Fibroblast of lung (primary cell): ENCODE results near the gene PNMA1. TPM values are rescaled to one million over a fixed set of nuclear protein-coding genes. Genes with fewer than 3 reads are reported as not detected.
A peak's percentile ranks its signal among the peaks of the same experiment; 100 is the strongest.

Experiments
- DNase-seq, 2 donors: peaks; one replicate each; pipeline versions ENCODE4 v3.0.0 to v3.0.0-alpha.2; 2010; ENCODE audit warnings: low read depth in 2 of 2
- H2AFZ ChIP-seq: 2 replicates; pipeline ENCODE4 v1.5.1; 2012; ENCODE audit warnings: low read length, control low read depth, inconsistent platforms
- H3K27ac ChIP-seq: 2 replicates; pipeline ENCODE4 v1.5.1; 2011; ENCODE audit warnings: low read length, control low read depth; ENCODE audit not compliant: insufficient read depth
- H3K27me3 ChIP-seq: 2 replicates; pipeline ENCODE4 v1.5.1; 2011; ENCODE audit warnings: mild to moderate bottlenecking, low read length; ENCODE audit not compliant: control insufficient read depth, insufficient read depth
- H3K36me3 ChIP-seq: 2 replicates; pipeline ENCODE4 v1.5.1; 2011; ENCODE audit warnings: low read length; ENCODE audit not compliant: control insufficient read depth, insufficient read depth
- H3K4me1 ChIP-seq: 2 replicates; pipeline ENCODE4 v1.5.1; 2011; ENCODE audit warnings: low read length; ENCODE audit not compliant: control insufficient read depth, insufficient read depth; ENCODE audit errors: extremely low read depth
- H3K4me2 ChIP-seq: 2 replicates; pipeline ENCODE4 v1.5.1; 2011; ENCODE audit warnings: low read length, control low read depth; ENCODE audit not compliant: insufficient read depth; ENCODE audit errors: extremely low read depth
- H3K4me3 ChIP-seq, 4 experiments: fragments of 200-600 bp in 1 of 4; sonication (generic) in 1 of 4; replicated peaks in 1 of 4; 2 replicates each; pipeline ENCODE4 v1.5.1; 2011 to 2016; ENCODE audit warnings: low read length in 4 of 4, low read depth in 3 of 4, mild to moderate bottlenecking in 3 of 4, control low read depth in 2 of 4, inconsistent platforms in 1 of 4, mixed read lengths in 1 of 4; ENCODE audit not compliant: insufficient read depth in 1 of 4; ENCODE audit errors: control extremely low read depth in 1 of 4
- H3K79me2 ChIP-seq: 2 replicates; pipeline ENCODE4 v1.5.1; 2012; ENCODE audit warnings: mild to moderate bottlenecking, low read length, inconsistent platforms; ENCODE audit not compliant: control insufficient read depth, insufficient read depth
- H3K9ac ChIP-seq: 2 replicates; pipeline ENCODE4 v1.5.1; 2011; ENCODE audit warnings: mild to moderate bottlenecking, low read length, control low read depth; ENCODE audit not compliant: insufficient read depth
- H3K9me3 ChIP-seq: 2 replicates; pipeline ENCODE4 v1.5.1; 2012; ENCODE audit warnings: low read depth, low read length; ENCODE audit not compliant: control insufficient read depth, insufficient read depth
- H4K20me1 ChIP-seq: 2 replicates; pipeline ENCODE4 v1.5.1; 2011; ENCODE audit warnings: low read length; ENCODE audit not compliant: control insufficient read depth, insufficient read depth; ENCODE audit errors: extremely low read depth
- EZH2 ChIP-seq: IDR thresholded peaks from 2 replicates; pipeline ENCODE4 v1.5.1; 2012; ENCODE audit warnings: low read length, control low read depth, mild to moderate bottlenecking; ENCODE audit errors: missing control alignments
- polyA plus RNA-seq, 2 donors: library from polyadenylated mRNA; depleted of rRNA in 1 of 2; stranded (reverse) in 1 of 2; unstranded in 1 of 2; fragments of >200 nt; gene quantifications; 2 replicates each; pipeline ENCODE4 v1.2.1, GENCODE V29; 2011 to 2012; ENCODE audit warnings: missing spikeins in 1 of 2
- total RNA-seq: library from RNA; depleted of rRNA; stranded (reverse); fragments of >200 nt; gene quantifications from 2 replicates; pipeline ENCODE4 v1.2.1, GENCODE V29; 2014
- TF ChIP-seq, protein P1 (sequence below), 2 donors: IDR thresholded peaks in 1 of 2; conservative IDR thresholded peaks in 1 of 2; 1 replicate in 1 of 2; 2 replicates in 1 of 2; pipeline ENCODE4 v1.5.1; 2011 to 2012; ENCODE audit warnings: low read length in 2 of 2, control low read depth in 1 of 2, inconsistent platforms in 1 of 2, low read depth in 1 of 2, mild to moderate bottlenecking in 1 of 2

The PNMA1 gene
- total and polyA plus RNA-seq, 2 donors (not counting 1 experiment from before 2014, with no cell fraction given): 19.5 to 44.5 TPM

- no peaks in the 10 kb centered on the region for H3K79me2 ChIP-seq
- no peak overlapping the region for H3K4me2 ChIP-seq
- peak; percentile 94 to 95 for DNase-seq
- H3K27ac ChIP-seq: no peak overlapping the region
- no peaks in the 10 kb centered on the region for H3K36me3 ChIP-seq
- no peaks in the 10 kb centered on the region for H4K20me1 ChIP-seq
- H3K4me3 ChIP-seq: no peak overlapping the region
- TF ChIP-seq, protein P1, sequence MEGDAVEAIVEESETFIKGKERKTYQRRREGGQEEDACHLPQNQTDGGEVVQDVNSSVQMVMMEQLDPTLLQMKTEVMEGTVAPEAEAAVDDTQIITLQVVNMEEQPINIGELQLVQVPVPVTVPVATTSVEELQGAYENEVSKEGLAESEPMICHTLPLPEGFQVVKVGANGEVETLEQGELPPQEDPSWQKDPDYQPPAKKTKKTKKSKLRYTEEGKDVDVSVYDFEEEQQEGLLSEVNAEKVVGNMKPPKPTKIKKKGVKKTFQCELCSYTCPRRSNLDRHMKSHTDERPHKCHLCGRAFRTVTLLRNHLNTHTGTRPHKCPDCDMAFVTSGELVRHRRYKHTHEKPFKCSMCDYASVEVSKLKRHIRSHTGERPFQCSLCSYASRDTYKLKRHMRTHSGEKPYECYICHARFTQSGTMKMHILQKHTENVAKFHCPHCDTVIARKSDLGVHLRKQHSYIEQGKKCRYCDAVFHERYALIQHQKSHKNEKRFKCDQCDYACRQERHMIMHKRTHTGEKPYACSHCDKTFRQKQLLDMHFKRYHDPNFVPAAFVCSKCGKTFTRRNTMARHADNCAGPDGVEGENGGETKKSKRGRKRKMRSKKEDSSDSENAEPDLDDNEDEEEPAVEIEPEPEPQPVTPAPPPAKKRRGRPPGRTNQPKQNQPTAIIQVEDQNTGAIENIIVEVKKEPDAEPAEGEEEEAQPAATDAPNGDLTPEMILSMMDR (conservative IDR thresholded peaks at IDR 0.05 in 1 of 2, IDR thresholded peaks at IDR 0.05 in 1 of 2; ENCODE audit: low read depth in 1 of 2, low read length in 2 of 2): peak; percentile 64 to 80
- TF ChIP-seq EZH2: no peak
- H3K9me3 ChIP-seq: no peaks in the 10 kb centered on the region
- no peaks in the 10 kb centered on the region for H3K27me3 ChIP-seq
- H3K4me1 ChIP-seq: peaks cover 3% of the 10 kb centered on the region
- H2AFZ ChIP-seq: no peak overlapping the region
- no peak overlapping the region for H3K9ac ChIP-seq
Measured at GRCh38 chr14:73662487-73662943, 51.7 kb downstream of the PNMA1 start.

- Histone ChIP-seq H3K9ac (no peak overlapping the region), H3K27ac (no peak overlapping the region), H3K4me1 (peaks cover 3% of the 10 kb centered on the region), H2AFZ (no peak overlapping the region), H3K4me2 (no peak overlapping the region), H3K27me3 (no peaks in the 10 kb centered on the region), H3K36me3 (no peaks in the 10 kb centered on the region), H3K79me2 (no peaks in the 10 kb centered on the region), H4K20me1 (no peaks in the 10 kb centered on the region), H3K4me3 (no peak overlapping the region), H3K9me3 (no peaks in the 10 kb centered on the region)
- peak; percentile 3 to 65 for DNase-seq
- no peak for TF ChIP-seq EZH2
- TF ChIP-seq, protein P1 (conservative IDR thresholded peaks at IDR 0.05 in 1 of 2, IDR thresholded peaks at IDR 0.05 in 1 of 2; ENCODE audit: low read depth in 1 of 2, low read length in 2 of 2): no peak
Measured at GRCh38 chr14:73661872-73662271, 52.3 kb downstream of the PNMA1 start.

Other genes starting within 250 kb of the PNMA1 start
- gene RIOX1, start 223.5 kb downstream of the PNMA1 start, total RNA-seq: 12.4 and 15.2 TPM in 2 replicates
- 5.6 and 8.2 TPM in 2 replicates for gene RIOX1, start 223.5 kb downstream of the PNMA1 start, polyA plus RNA-seq
- gene ACOT1, start 177.2 kb downstream of the PNMA1 start, total RNA-seq: 2.3 and 5.4 TPM in 2 replicates
- gene ACOT1, start 177.2 kb downstream of the PNMA1 start, polyA plus RNA-seq: 7.6 and 16.6 TPM in 2 replicates
- under 0.01 and 0.17 TPM in 2 replicates for gene HEATR4, start 155.4 kb downstream of the PNMA1 start, total RNA-seq
- gene HEATR4, start 155.4 kb downstream of the PNMA1 start, polyA plus RNA-seq: 0.01 and 0.02 TPM in 2 replicates
- gene ACOT2, start 145.2 kb downstream of the PNMA1 start, total RNA-seq: 21.3 and 27.1 TPM in 2 replicates
- gene ACOT2, start 145.2 kb downstream of the PNMA1 start, polyA plus RNA-seq: 23.2 and 39.1 TPM in 2 replicates
- 0.51 and 1.7 TPM in 2 replicates for gene ACOT4, start 122.5 kb downstream of the PNMA1 start, total RNA-seq
- 0.14 and 0.17 TPM in 2 replicates for gene ACOT4, start 122.5 kb downstream of the PNMA1 start, polyA plus RNA-seq
- gene ACOT6, start 101.9 kb downstream of the PNMA1 start, total RNA-seq: not detected in 2 replicates
- gene ACOT6, start 101.9 kb downstream of the PNMA1 start, polyA plus RNA-seq: not detected in 2 replicates
- 5.3 and 8.2 TPM in 2 replicates for gene DNAL1, start 69.4 kb downstream of the PNMA1 start, total RNA-seq
- 9.0 and 11.3 TPM in 2 replicates for gene DNAL1, start 69.4 kb downstream of the PNMA1 start, polyA plus RNA-seq
- 7.2 and 7.9 TPM in 2 replicates for gene PTGR2, start 137.4 kb upstream of the PNMA1 start, total RNA-seq
- 5.6 and 5.7 TPM in 2 replicates for gene PTGR2, start 137.4 kb upstream of the PNMA1 start, polyA plus RNA-seq
- gene ZNF410, start 172.5 kb upstream of the PNMA1 start, total RNA-seq: 71.4 and 80.4 TPM in 2 replicates
- 45.7 and 46.5 TPM in 2 replicates for gene ZNF410, start 172.5 kb upstream of the PNMA1 start, polyA plus RNA-seq
- 4.1 and 5.3 TPM in 2 replicates for gene FAM161B, start 235.7 kb upstream of the PNMA1 start, total RNA-seq
- gene FAM161B, start 235.7 kb upstream of the PNMA1 start, polyA plus RNA-seq: 2.8 and 3.7 TPM in 2 replicates
- 13.4 and 18.0 TPM in 2 replicates for gene COQ6, start 235.9 kb upstream of the PNMA1 start, total RNA-seq
- 20.8 and 23.2 TPM in 2 replicates for gene COQ6, start 235.9 kb upstream of the PNMA1 start, polyA plus RNA-seq